ENCODE data around the gene CEMIP2.

DNA sequence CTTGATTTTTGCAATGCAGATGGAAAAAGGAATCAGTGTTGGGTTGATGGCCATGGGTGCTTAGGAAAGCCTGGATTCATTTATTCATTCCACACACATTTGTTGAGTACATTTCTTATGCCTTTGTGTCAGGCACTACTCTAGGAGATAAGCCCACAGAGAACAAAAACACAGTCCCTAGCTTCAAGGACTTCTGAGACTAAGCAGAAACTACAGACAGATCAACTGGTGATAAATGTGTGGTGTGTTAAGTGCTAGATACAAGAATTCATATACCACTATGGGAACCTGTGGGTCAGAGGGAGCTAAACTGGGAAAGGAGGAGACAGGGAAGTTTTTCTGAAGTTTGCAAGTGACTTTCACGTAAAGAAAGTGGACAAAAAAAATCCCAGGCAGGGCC is 119.9 kb downstream of the CEMIP2 start:
- no peak for TF ChIP-seq FOXM1 (IDR thresholded peaks at IDR 0.05; ENCODE audit: low read depth)
- TF ChIP-seq, protein P1, sequence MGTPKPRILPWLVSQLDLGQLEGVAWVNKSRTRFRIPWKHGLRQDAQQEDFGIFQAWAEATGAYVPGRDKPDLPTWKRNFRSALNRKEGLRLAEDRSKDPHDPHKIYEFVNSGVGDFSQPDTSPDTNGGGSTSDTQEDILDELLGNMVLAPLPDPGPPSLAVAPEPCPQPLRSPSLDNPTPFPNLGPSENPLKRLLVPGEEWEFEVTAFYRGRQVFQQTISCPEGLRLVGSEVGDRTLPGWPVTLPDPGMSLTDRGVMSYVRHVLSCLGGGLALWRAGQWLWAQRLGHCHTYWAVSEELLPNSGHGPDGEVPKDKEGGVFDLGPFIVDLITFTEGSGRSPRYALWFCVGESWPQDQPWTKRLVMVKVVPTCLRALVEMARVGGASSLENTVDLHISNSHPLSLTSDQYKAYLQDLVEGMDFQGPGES (IDR thresholded peaks at IDR 0.05; ENCODE audit: low read depth, low read length): no peak
- TF ChIP-seq, protein P2, sequence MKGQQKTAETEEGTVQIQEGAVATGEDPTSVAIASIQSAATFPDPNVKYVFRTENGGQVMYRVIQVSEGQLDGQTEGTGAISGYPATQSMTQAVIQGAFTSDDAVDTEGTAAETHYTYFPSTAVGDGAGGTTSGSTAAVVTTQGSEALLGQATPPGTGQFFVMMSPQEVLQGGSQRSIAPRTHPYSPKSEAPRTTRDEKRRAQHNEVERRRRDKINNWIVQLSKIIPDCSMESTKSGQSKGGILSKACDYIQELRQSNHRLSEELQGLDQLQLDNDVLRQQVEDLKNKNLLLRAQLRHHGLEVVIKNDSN (IDR thresholded peaks at IDR 0.05; ENCODE audit: borderline replicate concordance, low read depth): no peak
- TF ChIP-seq, protein P3, sequence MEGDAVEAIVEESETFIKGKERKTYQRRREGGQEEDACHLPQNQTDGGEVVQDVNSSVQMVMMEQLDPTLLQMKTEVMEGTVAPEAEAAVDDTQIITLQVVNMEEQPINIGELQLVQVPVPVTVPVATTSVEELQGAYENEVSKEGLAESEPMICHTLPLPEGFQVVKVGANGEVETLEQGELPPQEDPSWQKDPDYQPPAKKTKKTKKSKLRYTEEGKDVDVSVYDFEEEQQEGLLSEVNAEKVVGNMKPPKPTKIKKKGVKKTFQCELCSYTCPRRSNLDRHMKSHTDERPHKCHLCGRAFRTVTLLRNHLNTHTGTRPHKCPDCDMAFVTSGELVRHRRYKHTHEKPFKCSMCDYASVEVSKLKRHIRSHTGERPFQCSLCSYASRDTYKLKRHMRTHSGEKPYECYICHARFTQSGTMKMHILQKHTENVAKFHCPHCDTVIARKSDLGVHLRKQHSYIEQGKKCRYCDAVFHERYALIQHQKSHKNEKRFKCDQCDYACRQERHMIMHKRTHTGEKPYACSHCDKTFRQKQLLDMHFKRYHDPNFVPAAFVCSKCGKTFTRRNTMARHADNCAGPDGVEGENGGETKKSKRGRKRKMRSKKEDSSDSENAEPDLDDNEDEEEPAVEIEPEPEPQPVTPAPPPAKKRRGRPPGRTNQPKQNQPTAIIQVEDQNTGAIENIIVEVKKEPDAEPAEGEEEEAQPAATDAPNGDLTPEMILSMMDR (IDR thresholded peaks at IDR 0.05): no peak
- TF ChIP-seq EP300 (IDR thresholded peaks at IDR 0.05; ENCODE audit: borderline replicate concordance in 1 of 2, low read depth in 1 of 2, low read length in 1 of 2): no peak
- no peak for TF ChIP-seq YY1 (IDR thresholded peaks at IDR 0.05; ENCODE audit: low read depth)
- no peak for TF ChIP-seq RAD21 (IDR thresholded peaks at IDR 0.05; ENCODE audit: low read length)
- TF ChIP-seq, protein P4, sequence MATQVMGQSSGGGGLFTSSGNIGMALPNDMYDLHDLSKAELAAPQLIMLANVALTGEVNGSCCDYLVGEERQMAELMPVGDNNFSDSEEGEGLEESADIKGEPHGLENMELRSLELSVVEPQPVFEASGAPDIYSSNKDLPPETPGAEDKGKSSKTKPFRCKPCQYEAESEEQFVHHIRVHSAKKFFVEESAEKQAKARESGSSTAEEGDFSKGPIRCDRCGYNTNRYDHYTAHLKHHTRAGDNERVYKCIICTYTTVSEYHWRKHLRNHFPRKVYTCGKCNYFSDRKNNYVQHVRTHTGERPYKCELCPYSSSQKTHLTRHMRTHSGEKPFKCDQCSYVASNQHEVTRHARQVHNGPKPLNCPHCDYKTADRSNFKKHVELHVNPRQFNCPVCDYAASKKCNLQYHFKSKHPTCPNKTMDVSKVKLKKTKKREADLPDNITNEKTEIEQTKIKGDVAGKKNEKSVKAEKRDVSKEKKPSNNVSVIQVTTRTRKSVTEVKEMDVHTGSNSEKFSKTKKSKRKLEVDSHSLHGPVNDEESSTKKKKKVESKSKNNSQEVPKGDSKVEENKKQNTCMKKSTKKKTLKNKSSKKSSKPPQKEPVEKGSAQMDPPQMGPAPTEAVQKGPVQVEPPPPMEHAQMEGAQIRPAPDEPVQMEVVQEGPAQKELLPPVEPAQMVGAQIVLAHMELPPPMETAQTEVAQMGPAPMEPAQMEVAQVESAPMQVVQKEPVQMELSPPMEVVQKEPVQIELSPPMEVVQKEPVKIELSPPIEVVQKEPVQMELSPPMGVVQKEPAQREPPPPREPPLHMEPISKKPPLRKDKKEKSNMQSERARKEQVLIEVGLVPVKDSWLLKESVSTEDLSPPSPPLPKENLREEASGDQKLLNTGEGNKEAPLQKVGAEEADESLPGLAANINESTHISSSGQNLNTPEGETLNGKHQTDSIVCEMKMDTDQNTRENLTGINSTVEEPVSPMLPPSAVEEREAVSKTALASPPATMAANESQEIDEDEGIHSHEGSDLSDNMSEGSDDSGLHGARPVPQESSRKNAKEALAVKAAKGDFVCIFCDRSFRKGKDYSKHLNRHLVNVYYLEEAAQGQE (IDR thresholded peaks at IDR 0.05; ENCODE audit: low read depth, low read length): no peak
- no peak for TF ChIP-seq FOXJ3 (CRISPR knock-in tag; IDR thresholded peaks at IDR 0.05)
- no peak for TF ChIP-seq SIN3A (IDR thresholded peaks at IDR 0.05; ENCODE audit: borderline replicate concordance, low read depth, low read length)
